ENCODE measurements around the gene TAC4.

DNA sequence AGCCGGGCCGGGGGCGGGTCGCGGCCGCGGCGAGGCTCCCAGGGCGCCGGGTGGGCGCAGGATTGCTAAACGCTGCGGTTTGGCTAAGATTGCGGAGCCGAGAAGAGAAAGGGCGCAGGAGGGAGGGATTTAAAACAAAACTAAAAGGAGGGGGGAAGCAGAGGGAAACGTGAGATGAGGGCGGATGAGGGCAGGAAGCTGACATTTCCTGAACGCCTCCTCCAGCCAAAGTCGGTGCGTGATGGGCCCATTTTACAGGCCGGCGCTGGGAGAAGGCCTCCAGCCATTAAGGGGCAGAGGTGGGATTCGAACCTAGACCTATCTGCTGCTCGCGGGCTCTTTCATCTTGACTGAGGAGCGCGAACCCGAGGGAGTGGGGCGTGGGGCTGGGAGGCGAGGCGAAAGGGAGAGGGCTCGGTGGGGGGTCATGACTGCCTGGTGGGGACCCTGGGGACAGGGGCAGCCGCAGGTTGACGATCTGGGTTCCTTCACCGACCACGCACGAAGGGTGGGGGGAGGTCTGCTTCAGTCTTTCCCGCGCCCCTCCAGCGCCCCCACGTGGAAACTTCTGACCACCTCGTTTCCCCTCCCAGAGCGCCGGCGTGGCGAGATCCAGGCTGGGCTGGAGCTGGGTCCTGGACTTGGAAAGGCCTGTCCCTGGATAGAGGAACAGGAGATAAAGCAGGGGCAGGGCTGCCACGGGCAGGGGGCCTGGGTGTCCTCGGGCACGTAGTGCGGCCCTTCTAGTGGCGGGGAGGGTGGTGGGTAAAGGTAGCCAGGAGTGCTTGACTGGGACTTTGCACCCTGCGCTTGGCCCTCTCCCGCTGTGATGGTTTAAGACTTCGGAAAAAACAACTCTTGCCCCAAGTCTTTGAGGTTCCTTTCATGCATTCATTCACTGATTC, 3.8 kb upstream of the TAC4 start:
- TF ChIP-seq, protein P1, sequence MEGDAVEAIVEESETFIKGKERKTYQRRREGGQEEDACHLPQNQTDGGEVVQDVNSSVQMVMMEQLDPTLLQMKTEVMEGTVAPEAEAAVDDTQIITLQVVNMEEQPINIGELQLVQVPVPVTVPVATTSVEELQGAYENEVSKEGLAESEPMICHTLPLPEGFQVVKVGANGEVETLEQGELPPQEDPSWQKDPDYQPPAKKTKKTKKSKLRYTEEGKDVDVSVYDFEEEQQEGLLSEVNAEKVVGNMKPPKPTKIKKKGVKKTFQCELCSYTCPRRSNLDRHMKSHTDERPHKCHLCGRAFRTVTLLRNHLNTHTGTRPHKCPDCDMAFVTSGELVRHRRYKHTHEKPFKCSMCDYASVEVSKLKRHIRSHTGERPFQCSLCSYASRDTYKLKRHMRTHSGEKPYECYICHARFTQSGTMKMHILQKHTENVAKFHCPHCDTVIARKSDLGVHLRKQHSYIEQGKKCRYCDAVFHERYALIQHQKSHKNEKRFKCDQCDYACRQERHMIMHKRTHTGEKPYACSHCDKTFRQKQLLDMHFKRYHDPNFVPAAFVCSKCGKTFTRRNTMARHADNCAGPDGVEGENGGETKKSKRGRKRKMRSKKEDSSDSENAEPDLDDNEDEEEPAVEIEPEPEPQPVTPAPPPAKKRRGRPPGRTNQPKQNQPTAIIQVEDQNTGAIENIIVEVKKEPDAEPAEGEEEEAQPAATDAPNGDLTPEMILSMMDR (conservative IDR thresholded peaks at IDR 0.05 in 1 of 2, IDR thresholded peaks at IDR 0.05 in 1 of 2; ENCODE audit: low read depth in 1 of 2, low read length in 2 of 2), result peak; percentile 64 to 65
- TF ChIP-seq EZH2 (IDR thresholded peaks at IDR 0.05; ENCODE audit: low read length, missing control alignments), result no peak
